Chondrocyte (in vitro differentiated cells): Measurements from ENCODE around the gene CLMN. TPM values are rescaled to one million over a fixed set of nuclear protein-coding genes. Genes with fewer than 3 reads are reported as not detected.
A peak's percentile ranks its signal among the peaks of the same experiment; 100 is the strongest.

Experiments
- DNase-seq: peaks from one replicate; pipeline ENCODE4 v3.0.0; 2021; ENCODE audit warnings: mixed read lengths, low spot score
- H3K27ac Mint-ChIP-seq: one replicate; pipeline ENCODE4 v1.8.0; 2021; ENCODE audit warnings: mild to moderate bottlenecking, moderate library complexity, mixed read lengths; ENCODE audit not compliant: unreplicated experiment
- H3K27me3 Mint-ChIP-seq: 2 replicates; pipeline ENCODE4 v1.8.0; 2021; ENCODE audit warnings: low read depth, mixed read lengths
- H3K36me3 Mint-ChIP-seq: 2 replicates; pipeline ENCODE4 v1.8.0; 2021; ENCODE audit warnings: low read depth, mixed read lengths
- H3K4me1 Mint-ChIP-seq: 2 replicates; pipeline ENCODE4 v1.8.0; 2021; ENCODE audit warnings: low read depth, mild to moderate bottlenecking, mixed read lengths
- H3K4me3 Mint-ChIP-seq: one replicate; pipeline ENCODE4 v1.8.0; 2021; ENCODE audit warnings: mild to moderate bottlenecking, moderate library complexity, mixed read lengths; ENCODE audit not compliant: unreplicated experiment
- H3K9me3 Mint-ChIP-seq: 2 replicates; pipeline ENCODE4 v1.8.0; 2021; ENCODE audit warnings: low read depth, mixed read lengths
- CTCF ChIP-seq: fragments of 200-600 bp; sonication (generic); IDR thresholded peaks from 2 replicates; pipeline ENCODE4 v1.5.0; 2021; ENCODE audit warnings: antibody characterized with exemption, mild to moderate bottlenecking, moderate library complexity
- total RNA-seq: library from RNA; stranded (reverse); gene quantifications from 3 replicates; pipeline ENCODE4 v1.2.1, GENCODE V29; 2021

CLMN gene
- total RNA-seq, 1 donor from 2014 or later, result 7.3 TPM

GRCh38 chr14:95149441-95149840, 170.3 kb downstream of the CLMN start:
- no peak for DNase-seq
- no peaks in the 10 kb centered on the region for H3K27me3 Mint-ChIP-seq
- peaks cover 9% of the 10 kb centered on the region for H3K9me3 Mint-ChIP-seq
- TF ChIP-seq CTCF, result no peak
- H3K36me3 Mint-ChIP-seq, result no peaks in the 10 kb centered on the region
- H3K4me3 Mint-ChIP-seq, result no peak overlapping the region
- H3K4me1 Mint-ChIP-seq, result peaks cover 64% of the 10 kb centered on the region
- no peak overlapping the region for H3K27ac Mint-ChIP-seq

- Mint-ChIP-seq H3K4me3 (no peak overlapping the region), H3K36me3 (no peaks in the 10 kb centered on the region), H3K27ac (no peak overlapping the region), H3K9me3 (peaks cover 9% of the 10 kb centered on the region), H3K4me1 (peaks cover 70% of the 10 kb centered on the region), H3K27me3 (no peaks in the 10 kb centered on the region)
- no peak for DNase-seq
- TF ChIP-seq CTCF, result no peak
Observed at GRCh38 chr14:95147597-95147996, 172.1 kb downstream of the CLMN start.

- Mint-ChIP-seq H3K9me3 (peaks cover 9% of the 10 kb centered on the region), H3K36me3 (no peaks in the 10 kb centered on the region), H3K4me1 (peaks cover 64% of the 10 kb centered on the region), H3K4me3 (no peak overlapping the region), H3K27ac (peak overlapping the region; percentile 62), H3K27me3 (no peaks in the 10 kb centered on the region)
- TF ChIP-seq CTCF, result no peak
- DNase-seq, result no peak
Observed at GRCh38 chr14:95146079-95146771, 173.5 kb downstream of the CLMN start.

- Mint-ChIP-seq H3K4me3 (no peak overlapping the region), H3K27me3 (no peaks in the 10 kb centered on the region), H3K27ac (no peak overlapping the region), H3K36me3 (no peaks in the 10 kb centered on the region), H3K9me3 (peaks cover 9% of the 10 kb centered on the region), H3K4me1 (peaks cover 65% of the 10 kb centered on the region)
- TF ChIP-seq CTCF, result no peak
- no peak for DNase-seq
Observed at GRCh38 chr14:95144849-95145248, 174.9 kb downstream of the CLMN start.

- no peak overlapping the region for H3K4me3 Mint-ChIP-seq
- peaks cover 9% of the 10 kb centered on the region for H3K9me3 Mint-ChIP-seq
- no peaks in the 10 kb centered on the region for H3K36me3 Mint-ChIP-seq
- H3K27me3 Mint-ChIP-seq, result no peaks in the 10 kb centered on the region
- no peak for TF ChIP-seq CTCF
- H3K27ac Mint-ChIP-seq, result peak overlapping the region; percentile 25
- H3K4me1 Mint-ChIP-seq, result peaks cover 66% of the 10 kb centered on the region
- no peak for DNase-seq
Observed at GRCh38 chr14:95143808-95144620, 175.7 kb downstream of the CLMN start.
